Measurements from ENCODE around the gene CKAP2L.

DNA sequence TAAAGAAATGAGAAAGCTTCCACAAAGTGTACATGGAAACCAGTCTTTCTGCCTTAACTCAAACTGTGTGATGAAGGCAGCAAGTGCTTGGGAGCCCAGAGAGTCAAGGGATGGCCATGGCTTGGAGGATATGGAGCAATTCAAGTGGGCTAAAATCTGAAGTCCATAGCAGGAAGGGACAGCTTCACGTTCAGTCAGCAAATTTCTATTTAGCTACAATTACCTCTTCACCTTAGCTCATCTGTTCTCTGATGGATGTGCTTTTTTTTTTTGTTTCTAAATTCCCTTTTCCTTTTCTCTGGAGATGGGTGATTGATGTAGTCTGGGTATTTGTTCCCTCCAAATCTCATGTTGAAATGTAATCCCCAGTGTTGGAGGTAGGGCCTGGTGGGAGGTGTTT lies 24.8 kb upstream of the CKAP2L start:
- TF ChIP-seq GATA3 (IDR thresholded peaks at IDR 0.05; ENCODE audit: low read depth, low read length) (no peak), GATA2 (IDR thresholded peaks at IDR 0.05; ENCODE audit: low read depth, low read length) (no peak)
